Effector memory CD4-positive, alpha-beta T cell (primary cell): Measurements from ENCODE around the gene DUSP14.
"Not testable (repeated sequence)": the region's sequence is repeated elsewhere in the genome, so short reads cannot be mapped to it uniquely, and the experiment has no call there.

Experiments
- DNase-seq, 3 donors: peaks; one replicate each; pipeline ENCODE4 v3.0.0-alpha.2; 2020
- H3K27ac ChIP-seq: 2 replicates; pipeline ENCODE4 v1.7.0; 2013; ENCODE audit warnings: mild to moderate bottlenecking, low read length, moderate library complexity; ENCODE audit not compliant: insufficient read depth, poor library complexity, severe bottlenecking
- H3K27me3 ChIP-seq: replicated peaks from 2 replicates; pipeline ENCODE4 v1.7.0; 2013; ENCODE audit warnings: mild to moderate bottlenecking, low read length; ENCODE audit not compliant: insufficient read depth, control insufficient read depth, poor library complexity, severe bottlenecking
- H3K36me3 ChIP-seq: 2 replicates; pipeline ENCODE4 v1.7.0; 2013; ENCODE audit warnings: mild to moderate bottlenecking, low read length, moderate library complexity; ENCODE audit not compliant: control insufficient read depth, insufficient read depth
- H3K4me1 ChIP-seq: 2 replicates; pipeline ENCODE4 v1.7.0; 2013; ENCODE audit warnings: low read length, mild to moderate bottlenecking; ENCODE audit not compliant: control insufficient read depth, insufficient read depth, poor library complexity, severe bottlenecking
- H3K4me3 ChIP-seq: 2 replicates; pipeline ENCODE4 v1.7.0; 2013; ENCODE audit warnings: low read length, low read depth, mild to moderate bottlenecking; ENCODE audit not compliant: insufficient read depth, poor library complexity, severe bottlenecking
- H3K9me3 ChIP-seq: 2 replicates; pipeline ENCODE4 v1.7.0; 2013; ENCODE audit warnings: mild to moderate bottlenecking, low read length, moderate library complexity; ENCODE audit not compliant: control insufficient read depth

Gene DUSP14

DNA sequence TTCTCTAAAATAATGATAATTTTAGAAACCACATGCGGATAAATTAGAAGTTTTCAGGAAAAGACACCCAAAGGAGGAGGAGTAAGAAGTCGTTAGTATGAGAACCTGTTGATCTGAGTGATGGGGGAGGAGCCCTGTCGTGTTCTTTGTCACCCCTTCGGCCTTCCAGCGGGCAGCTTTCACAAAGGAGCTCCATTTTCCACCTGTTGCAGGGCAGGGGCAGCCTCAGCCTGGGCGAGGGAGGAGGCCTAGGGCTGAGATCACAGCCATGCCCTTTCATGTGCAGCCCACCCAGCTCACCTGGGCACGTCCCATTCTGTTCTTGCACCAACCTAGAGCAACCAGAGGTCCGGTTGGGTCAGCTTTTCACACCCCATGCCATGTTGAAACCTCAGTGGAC is 5.3 kb downstream of the DUSP14 start:
- Histone ChIP-seq H3K27ac (no peak overlapping the region), H3K36me3 (no peaks in the 10 kb centered on the region), H3K9me3 (no peaks in the 10 kb centered on the region), H3K4me1 (no peaks in the 10 kb centered on the region), H3K27me3 (no peaks in the 10 kb centered on the region), H3K4me3 (no peak overlapping the region)
- no peak for DNase-seq

- Histone ChIP-seq H3K4me1 (no peaks in the 10 kb centered on the region), H3K36me3 (no peaks in the 10 kb centered on the region), H3K4me3 (no peak overlapping the region), H3K27ac (no peak overlapping the region), H3K9me3 (no peaks in the 10 kb centered on the region), H3K27me3 (no peaks in the 10 kb centered on the region)
- DNase-seq = no peak
These were observed 10.7 kb downstream of the DUSP14 start for GRCh38 chr17:37500378-37500777.

GRCh38 chr17:37502009-37502936 is 12.6 kb downstream of the DUSP14 start:
- no peaks in the 10 kb centered on the region for H3K4me1 ChIP-seq
- H3K4me3 ChIP-seq = no peak overlapping the region
- no peak overlapping the region for H3K27ac ChIP-seq
- DNase-seq = no peak
- no peaks in the 10 kb centered on the region for H3K36me3 ChIP-seq
- H3K9me3 ChIP-seq = no peaks in the 10 kb centered on the region
- H3K27me3 ChIP-seq = no peaks in the 10 kb centered on the region

DNA sequence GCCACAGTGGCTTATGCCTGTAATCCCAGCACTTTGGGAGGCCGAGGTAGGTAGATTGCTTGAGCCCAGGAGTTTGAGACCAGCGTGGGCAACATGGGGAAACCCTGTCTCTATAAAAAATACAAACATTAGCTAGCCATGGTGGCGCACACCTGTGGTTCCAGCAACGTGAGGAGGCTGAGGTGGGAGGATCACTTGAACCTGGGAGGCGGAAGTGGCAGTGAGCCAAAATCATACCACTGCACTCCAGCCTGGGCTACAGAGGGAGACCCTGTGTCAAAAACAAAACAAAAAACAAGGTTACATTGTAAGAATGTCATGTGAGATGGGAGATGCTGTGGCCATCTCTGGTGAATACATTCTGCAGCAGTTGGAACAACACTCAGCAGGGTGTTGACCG is 13.5 kb downstream of the DUSP14 start:
- H3K4me3 ChIP-seq = no peak overlapping the region

GRCh38 chr17:37505333-37505732 is 15.6 kb downstream of the DUSP14 start:
- no peaks in the 10 kb centered on the region for H3K27me3 ChIP-seq
- no peak overlapping the region for H3K4me3 ChIP-seq
- no peak for DNase-seq
- H3K36me3 ChIP-seq = no peaks in the 10 kb centered on the region
- no peaks in the 10 kb centered on the region for H3K9me3 ChIP-seq
- H3K27ac ChIP-seq = no peak overlapping the region
- no peaks in the 10 kb centered on the region for H3K4me1 ChIP-seq

More for the DNA sequence above, 13.5 kb downstream of the DUSP14 start:
- no peak overlapping the region for H3K27ac ChIP-seq
- H3K9me3 ChIP-seq = no peaks in the 10 kb centered on the region
- no peaks in the 10 kb centered on the region for H3K27me3 ChIP-seq
- H3K36me3 ChIP-seq = no peaks in the 10 kb centered on the region
- DNase-seq = no peak
- H3K4me1 ChIP-seq = no peaks in the 10 kb centered on the region

DNA sequence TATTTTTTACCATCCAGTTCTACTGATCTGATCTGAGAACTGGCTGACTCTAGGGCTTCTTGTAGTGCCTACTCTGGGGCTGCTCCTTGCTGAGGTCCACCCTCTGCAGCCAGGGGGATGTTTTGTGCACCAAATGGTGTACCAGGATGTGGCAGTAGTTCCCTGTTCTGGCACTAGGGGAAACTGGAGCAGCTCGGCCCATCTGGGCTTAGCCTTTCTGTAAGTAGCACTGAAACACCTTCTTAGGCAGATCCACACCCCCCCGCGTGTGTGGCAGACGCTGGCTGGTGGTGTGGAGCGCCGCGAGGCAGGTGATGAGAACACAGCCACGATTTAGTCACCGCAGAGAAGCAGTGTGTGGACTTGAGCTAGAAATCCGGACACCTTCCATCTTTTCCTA is 17.0 kb downstream of the DUSP14 start:
- Histone ChIP-seq H3K4me1 (peaks cover 2% of the 10 kb centered on the region), H3K4me3 (no peak overlapping the region), H3K9me3 (no peaks in the 10 kb centered on the region), H3K27me3 (no peaks in the 10 kb centered on the region), H3K27ac (no peak overlapping the region), H3K36me3 (no peaks in the 10 kb centered on the region)
- no peak for DNase-seq

- Histone ChIP-seq H3K4me1 (peaks cover 2% of the 10 kb centered on the region), H3K27ac (no peak overlapping the region)
These were observed 17.4 kb downstream of the DUSP14 start for GRCh38 chr17:37507111-37507510.

DNA sequence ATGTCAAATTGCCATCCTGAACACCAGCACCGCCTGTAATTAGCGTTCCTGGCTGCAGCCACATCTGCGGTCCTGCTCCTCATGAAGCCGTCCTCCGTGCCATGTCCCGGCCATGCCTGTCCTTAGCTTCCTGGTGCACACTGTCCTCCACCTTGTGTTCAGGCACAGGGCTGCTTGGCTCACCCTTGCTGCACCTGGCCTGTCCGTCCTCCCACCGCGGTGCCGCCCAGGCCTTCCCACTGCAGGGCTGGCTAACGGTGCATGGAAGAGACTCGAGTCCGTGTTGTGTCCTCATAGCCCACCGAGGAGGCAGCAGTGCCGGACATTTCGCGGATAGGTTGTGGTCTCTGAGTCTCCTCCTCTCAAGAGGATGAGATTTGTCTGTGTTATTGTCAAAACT is 20.4 kb downstream of the DUSP14 start:
- no peaks in the 10 kb centered on the region for H3K27me3 ChIP-seq
- peaks cover 21% of the 10 kb centered on the region for H3K36me3 ChIP-seq
- no peak overlapping the region for H3K27ac ChIP-seq
- H3K9me3 ChIP-seq = no peaks in the 10 kb centered on the region
- no peak for DNase-seq
- H3K4me1 ChIP-seq = peaks cover 2% of the 10 kb centered on the region
- no peak overlapping the region for H3K4me3 ChIP-seq

More at GRCh38 chr17:37507111-37507510, 17.4 kb downstream of the DUSP14 start:
- no peak for DNase-seq
- Histone ChIP-seq H3K4me3 (no peak overlapping the region), H3K9me3 (no peaks in the 10 kb centered on the region), H3K36me3 (no peaks in the 10 kb centered on the region), H3K27me3 (no peaks in the 10 kb centered on the region)

DNA sequence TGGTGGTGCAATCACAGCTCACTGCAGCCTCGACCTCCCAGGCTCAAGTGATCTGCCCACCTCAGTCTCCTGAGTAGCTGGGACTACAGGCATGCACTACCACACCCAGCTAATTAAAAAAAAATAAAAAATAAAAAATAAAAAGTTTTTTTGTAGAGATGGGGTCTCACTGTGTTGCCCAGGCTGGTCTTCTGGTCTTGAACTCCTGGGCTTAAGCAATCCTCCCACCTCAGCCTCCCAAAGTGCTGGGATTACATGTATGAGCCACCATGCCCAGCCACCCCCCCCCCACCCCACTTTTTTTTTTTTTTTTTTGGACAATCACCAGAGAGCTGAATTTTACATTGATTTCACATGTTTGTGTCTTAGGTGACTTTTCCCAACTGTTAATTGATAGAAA is 22.0 kb downstream of the DUSP14 start:
- DNase-seq, H3K27me3 ChIP-seq, H3K4me1 ChIP-seq, H3K9me3 ChIP-seq, H3K27ac ChIP-seq, H3K4me3 ChIP-seq: not testable (repeated sequence)
- H3K36me3 ChIP-seq = peaks cover 32% of the 10 kb centered on the region

DNA sequence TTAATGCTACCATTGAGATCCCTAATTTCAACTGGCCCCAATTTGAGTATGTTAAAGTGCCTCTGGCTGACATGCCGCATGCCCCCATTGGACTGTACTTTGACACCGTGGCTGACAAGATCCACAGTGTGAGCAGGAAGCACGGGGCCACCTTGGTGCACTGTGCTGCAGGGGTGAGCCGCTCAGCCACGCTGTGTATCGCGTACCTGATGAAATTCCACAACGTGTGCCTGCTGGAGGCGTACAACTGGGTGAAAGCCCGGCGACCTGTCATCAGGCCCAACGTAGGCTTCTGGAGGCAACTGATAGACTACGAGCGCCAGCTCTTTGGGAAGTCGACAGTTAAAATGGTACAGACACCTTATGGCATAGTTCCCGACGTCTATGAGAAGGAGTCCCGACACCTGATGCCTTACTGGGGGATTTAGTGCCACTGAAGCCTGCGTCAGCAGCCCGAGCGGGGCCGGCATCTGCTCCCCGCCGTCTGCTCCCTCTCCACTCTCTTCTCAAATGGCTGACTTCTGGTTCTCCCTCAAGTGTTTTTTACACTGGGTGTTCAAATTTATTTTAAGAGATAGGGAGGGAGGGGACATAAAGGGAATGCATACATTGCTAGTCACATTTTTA is 22.9 kb downstream of the DUSP14 start:
- Histone ChIP-seq H3K27me3 (no peaks in the 10 kb centered on the region), H3K4me3 (no peak overlapping the region), H3K36me3 (peaks cover 40% of the 10 kb centered on the region), H3K9me3 (no peaks in the 10 kb centered on the region), H3K4me1 (peaks cover 2% of the 10 kb centered on the region), H3K27ac (no peak overlapping the region)
- DNase-seq = no peak
